NOMO-1 (cell line): ENCODE data around the gene CHRNA4.

Source experiments
- DNase-seq, 2 experiments: peaks; one replicate each; lab custom pipeline; 2025; ENCODE audit not compliant: unreplicated experiment in 2 of 2; lab: John Stamatoyannopoulos, UW

CHRNA4 gene

GRCh38 chr20:63398744-63399514 is 37.8 kb upstream of the CHRNA4 start:
- no peak for DNase-seq

GRCh38 chr20:63397946-63398450 is 36.8 kb upstream of the CHRNA4 start:
- no peak for DNase-seq

GRCh38 chr20:63397155-63397843 is 36.1 kb upstream of the CHRNA4 start:
- no peak for DNase-seq

- DNase-seq, result no peak
Measured at GRCh38 chr20:63396300-63396699, 35.2 kb upstream of the CHRNA4 start.

GRCh38 chr20:63395723-63396122 is 34.6 kb upstream of the CHRNA4 start:
- DNase-seq, result no peak

- no peak for DNase-seq
Measured at GRCh38 chr20:63394920-63395455, 33.8 kb upstream of the CHRNA4 start.

GRCh38 chr20:63394069-63394919 is 33.1 kb upstream of the CHRNA4 start:
- DNase-seq, result no peak

GRCh38 chr20:63393566-63393965 is 32.4 kb upstream of the CHRNA4 start:
- DNase-seq, result no peak

- DNase-seq, result no peak
Measured at GRCh38 chr20:63392465-63393365, 31.6 kb upstream of the CHRNA4 start.

- no peak for DNase-seq
Measured at GRCh38 chr20:63387917-63388316, 26.8 kb upstream of the CHRNA4 start.

GRCh38 chr20:63387393-63387792 is 26.2 kb upstream of the CHRNA4 start:
- no peak for DNase-seq

GRCh38 chr20:63386491-63386890 is 25.3 kb upstream of the CHRNA4 start:
- no peak for DNase-seq

- no peak for DNase-seq
Measured at GRCh38 chr20:63385819-63386218, 24.7 kb upstream of the CHRNA4 start.

GRCh38 chr20:63384336-63384735 is 23.2 kb upstream of the CHRNA4 start:
- DNase-seq, result no peak

GRCh38 chr20:63383556-63383955 is 22.4 kb upstream of the CHRNA4 start:
- DNase-seq, result no peak

GRCh38 chr20:63382551-63383300 is 21.6 kb upstream of the CHRNA4 start:
- DNase-seq, result no peak

- no peak for DNase-seq
Measured at GRCh38 chr20:63381781-63382431, 20.8 kb upstream of the CHRNA4 start.

GRCh38 chr20:63380346-63380870 is 19.3 kb upstream of the CHRNA4 start:
- DNase-seq, result no peak
